Activated CD8-positive, alpha-beta memory T cell treated with anti-CD3 and anti-CD28 coated beads, Interleukin-2, amount 50 U/mL, for 4 hours (primary cell): Measurements from ENCODE around the gene S100A16.

Experiments used
- DNase-seq: peaks from one replicate; pipeline ENCODE4 v3.0.0-alpha.2; 2020

The S100A16 gene

DNA sequence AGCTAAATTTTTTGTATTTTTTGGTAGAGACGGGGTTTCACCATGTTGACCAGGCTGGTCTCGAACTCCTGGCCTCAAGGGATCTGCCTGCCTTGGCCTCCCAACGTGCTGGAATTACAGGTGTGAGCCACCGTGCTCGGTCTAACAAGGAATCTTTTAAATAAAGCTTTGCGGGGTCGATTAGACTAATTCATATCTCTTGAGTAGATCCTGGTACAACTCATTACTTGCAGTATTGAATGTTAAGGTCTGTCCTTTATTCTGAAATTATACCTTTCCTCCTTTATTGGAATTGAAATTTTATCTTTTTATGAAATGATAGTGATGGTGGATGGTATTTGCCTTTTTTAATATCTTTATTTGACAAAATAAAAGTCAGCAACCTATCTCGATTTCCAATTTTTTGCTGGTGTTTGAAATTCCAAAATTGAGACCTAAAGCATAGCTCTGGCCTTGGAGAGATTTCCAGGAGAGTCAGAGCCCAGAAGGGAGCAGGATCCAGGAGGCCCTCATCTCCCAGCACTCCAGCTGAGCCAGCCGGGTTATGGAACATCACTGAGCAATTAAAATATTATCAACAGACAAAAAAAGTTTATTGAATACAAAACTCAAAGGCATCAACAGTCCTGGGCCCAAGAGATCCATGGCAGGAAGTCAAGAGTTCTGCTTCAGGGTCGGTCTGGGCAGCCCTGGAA is 52.0 kb downstream of the S100A16 start:
- no peak for DNase-seq

DNA sequence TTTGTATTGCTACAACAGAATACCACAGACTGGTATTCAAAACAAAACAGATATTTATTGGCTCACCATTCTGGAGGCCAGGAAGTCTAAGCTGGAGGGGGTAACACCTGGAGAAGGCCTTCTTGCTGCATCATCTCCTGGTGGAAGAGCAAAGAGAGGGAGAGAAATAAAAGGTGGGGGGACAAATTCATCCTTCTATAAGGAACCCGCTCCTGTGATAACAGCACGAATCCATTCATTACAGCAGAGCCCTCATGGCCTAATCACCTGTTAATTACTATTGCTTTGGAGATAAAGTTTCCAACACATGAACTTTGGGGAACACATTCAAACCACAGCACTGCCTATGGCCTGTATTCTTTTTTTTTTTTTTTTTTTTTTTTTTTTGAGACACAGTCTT is 52.7 kb downstream of the S100A16 start:
- no peak for DNase-seq

DNA sequence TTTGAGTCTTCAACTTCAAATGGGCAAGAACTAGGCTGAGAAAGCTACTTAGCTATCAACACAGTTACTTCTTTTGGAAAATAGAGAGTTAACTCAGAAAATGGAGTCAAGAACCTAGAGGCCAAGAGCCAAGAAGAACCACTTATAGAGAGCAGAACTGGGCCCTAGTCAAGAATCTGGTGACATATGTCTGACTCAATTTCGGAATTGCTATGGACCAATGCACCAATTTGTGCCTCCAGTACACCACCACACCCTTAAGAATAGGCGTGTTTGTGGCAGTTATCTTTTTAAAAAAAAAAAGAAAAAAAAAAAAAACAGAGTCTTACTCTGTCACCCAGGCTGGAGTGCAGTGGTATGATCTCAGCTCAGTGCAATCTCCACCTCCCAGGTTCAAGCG is 55.1 kb downstream of the S100A16 start:
- no peak for DNase-seq
